GM10266 (cell line): ENCODE results near the gene RNF25.

Experiments used
- DNase-seq: peaks from one replicate; pipeline ENCODE4 v3.0.0; 2012; ENCODE audit errors: extremely low spot score
- TF ChIP-seq, protein P1 (sequence below): IDR thresholded peaks from 2 replicates; pipeline ENCODE4 v1.5.1; 2012; ENCODE audit warnings: mild to moderate bottlenecking, low read depth; ENCODE audit not compliant: control insufficient read depth, insufficient read depth; ENCODE audit errors: missing control alignments

RNF25 gene

DNA sequence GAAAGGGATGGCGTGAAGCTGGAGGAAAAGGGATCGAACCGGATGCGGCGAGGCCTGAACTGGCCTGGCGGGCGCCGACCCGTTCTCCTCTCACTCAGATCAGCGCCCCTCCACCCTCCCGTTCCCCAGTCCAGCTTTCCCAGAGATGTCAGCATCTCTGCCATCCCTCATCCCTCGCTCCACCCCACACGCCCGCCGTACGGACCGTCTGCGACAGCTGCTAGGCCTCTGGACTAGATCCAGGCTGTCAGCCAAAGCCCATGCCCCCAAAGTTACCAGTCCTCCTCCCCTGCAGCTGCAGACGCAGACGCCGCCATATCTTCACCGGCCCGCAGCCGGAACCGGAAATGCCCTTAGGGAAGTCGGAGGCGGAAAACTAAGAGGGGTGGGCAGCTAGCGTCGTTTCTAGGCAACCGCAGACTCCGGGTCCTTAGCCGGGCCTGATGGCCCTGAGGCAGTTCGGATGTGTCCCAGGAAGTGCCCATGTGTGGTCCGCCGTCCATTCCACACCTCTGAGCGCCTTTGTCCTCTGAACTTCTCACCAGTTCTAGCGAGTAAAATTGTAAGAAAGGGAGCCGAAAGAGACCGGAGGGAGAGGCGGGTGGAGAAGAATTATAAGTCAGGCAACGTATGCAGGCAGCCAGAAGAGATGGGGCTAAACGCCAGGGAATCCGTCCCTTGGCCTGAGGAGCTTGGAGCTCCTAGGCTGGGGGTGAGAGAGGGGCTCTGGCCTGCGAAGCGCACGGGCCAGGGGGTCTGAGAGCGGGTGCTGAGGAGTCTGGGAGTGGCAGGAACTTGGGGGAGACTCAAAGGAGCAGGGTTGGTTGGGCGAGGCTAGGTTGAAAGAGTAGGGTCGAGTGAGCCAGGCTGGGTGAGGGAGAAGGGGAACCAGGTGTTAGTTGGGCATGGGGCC, at the start of gene RNF25, which contains the start of gene STK36:
TSS of gene RNF25 (minus strand) at position 349 of the 913 bp plus-strand sequence. CDS start at position 317, 32 bp downstream.
TSS of gene STK36 (plus strand) at position 433 of the 913 bp plus-strand sequence. CDS start 744 bp downstream, outside the sequence.
- TF ChIP-seq, protein P1, sequence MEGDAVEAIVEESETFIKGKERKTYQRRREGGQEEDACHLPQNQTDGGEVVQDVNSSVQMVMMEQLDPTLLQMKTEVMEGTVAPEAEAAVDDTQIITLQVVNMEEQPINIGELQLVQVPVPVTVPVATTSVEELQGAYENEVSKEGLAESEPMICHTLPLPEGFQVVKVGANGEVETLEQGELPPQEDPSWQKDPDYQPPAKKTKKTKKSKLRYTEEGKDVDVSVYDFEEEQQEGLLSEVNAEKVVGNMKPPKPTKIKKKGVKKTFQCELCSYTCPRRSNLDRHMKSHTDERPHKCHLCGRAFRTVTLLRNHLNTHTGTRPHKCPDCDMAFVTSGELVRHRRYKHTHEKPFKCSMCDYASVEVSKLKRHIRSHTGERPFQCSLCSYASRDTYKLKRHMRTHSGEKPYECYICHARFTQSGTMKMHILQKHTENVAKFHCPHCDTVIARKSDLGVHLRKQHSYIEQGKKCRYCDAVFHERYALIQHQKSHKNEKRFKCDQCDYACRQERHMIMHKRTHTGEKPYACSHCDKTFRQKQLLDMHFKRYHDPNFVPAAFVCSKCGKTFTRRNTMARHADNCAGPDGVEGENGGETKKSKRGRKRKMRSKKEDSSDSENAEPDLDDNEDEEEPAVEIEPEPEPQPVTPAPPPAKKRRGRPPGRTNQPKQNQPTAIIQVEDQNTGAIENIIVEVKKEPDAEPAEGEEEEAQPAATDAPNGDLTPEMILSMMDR, result no peak
- DNase-seq, result peak; percentile 86

- TF ChIP-seq, protein P1, result no peak
- DNase-seq, result no peak
These were observed 49.7 kb upstream of the RNF25 start for GRCh38 chr2:218721488-218721887.

- no peak for DNase-seq
- TF ChIP-seq, protein P1, result no peak
These were observed 48.5 kb upstream of the RNF25 start for GRCh38 chr2:218720048-218721041.

GRCh38 chr2:218719457-218719856, 47.7 kb upstream of the RNF25 start:
- TF ChIP-seq, protein P1, result no peak
- no peak for DNase-seq

- TF ChIP-seq, protein P1, result no peak
- no peak for DNase-seq
These were observed 46.3 kb upstream of the RNF25 start for GRCh38 chr2:218718058-218718457.

DNA sequence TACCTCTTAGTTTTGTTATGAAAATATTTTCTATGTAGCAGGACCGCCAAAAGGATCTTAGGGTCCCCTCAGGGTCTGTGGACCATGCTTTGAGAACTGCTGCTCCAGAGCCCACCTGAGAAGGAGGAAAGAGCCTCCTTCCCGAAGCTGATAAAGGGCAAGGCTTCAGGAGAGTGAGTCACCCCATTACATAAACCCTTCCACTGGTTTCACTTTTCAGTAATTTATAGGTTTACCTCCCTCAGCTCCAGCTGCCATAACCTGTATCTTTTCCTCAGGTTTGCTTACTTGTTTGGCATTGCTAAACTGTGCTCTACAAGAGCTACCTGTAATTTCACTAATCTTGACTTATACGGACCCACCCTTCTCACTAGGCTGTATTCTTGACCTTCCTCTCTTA, 45.5 kb upstream of the RNF25 start:
- DNase-seq, result no peak
- TF ChIP-seq, protein P1, result no peak
